Stimulated activated naive CD4-positive, alpha-beta T cell (primary cell): ENCODE data around the gene MAP3K14.

Source experiments
- DNase-seq, 6 experiments: peaks; one replicate each; lab custom pipeline; 2025; lab: John Stamatoyannopoulos, UW

The MAP3K14 gene

GRCh38 chr17:45223539-45224528 is 93.0 kb downstream of the MAP3K14 start:
- peak in 5 of 6 experiments; percentile 23 to 52 (median 31) for DNase-seq

GRCh38 chr17:45222996-45223538 is 93.8 kb downstream of the MAP3K14 start:
- DNase-seq: no peak

- DNase-seq: peak in 5 of 6 experiments; percentile 17 to 50 (median 36)
Observed at GRCh38 chr17:45222289-45222995, 94.4 kb downstream of the MAP3K14 start.

GRCh38 chr17:45222014-45222288 is 94.9 kb downstream of the MAP3K14 start:
- DNase-seq: no peak

GRCh38 chr17:45221081-45222013 is 95.5 kb downstream of the MAP3K14 start, which contains the start of gene FMNL1:
Gene FMNL1, plus strand, starts transcription at chr17:45221885. Its CDS starts 240 bp downstream, at chr17:45222125.
- DNase-seq: peak; percentile 38 to 64 (median 48)

GRCh38 chr17:45220079-45220478 is 96.7 kb downstream of the MAP3K14 start:
- no peak for DNase-seq

GRCh38 chr17:45218895-45219661 is 97.7 kb downstream of the MAP3K14 start:
- DNase-seq: peak; percentile 58 to 91 (median 82)
